Kidney epithelial cell (primary cell): ENCODE data around the gene FAM20C. TPM values are rescaled to one million over a fixed set of nuclear protein-coding genes. Genes with fewer than 3 reads are reported as not detected.

Experiments used
- DNase-seq: peaks from one replicate; pipeline ENCODE4 v3.0.0-alpha.2; 2010; ENCODE audit warnings: low read depth
- H3K27me3 ChIP-seq: 2 replicates; pipeline ENCODE4 v1.6.0; 2011; ENCODE audit warnings: low read length; ENCODE audit not compliant: control insufficient read depth, insufficient read depth
- H3K36me3 ChIP-seq: 2 replicates; pipeline ENCODE4 v1.5.1; 2011; ENCODE audit warnings: low read length; ENCODE audit not compliant: control insufficient read depth, insufficient read depth
- H3K4me3 ChIP-seq: 2 replicates; pipeline ENCODE4 v1.5.1; 2011; ENCODE audit warnings: low read depth, mild to moderate bottlenecking, control low read depth, low read length
- CTCF ChIP-seq: IDR thresholded peaks from 2 replicates; pipeline ENCODE4 v1.5.1; 2011; ENCODE audit warnings: mild to moderate bottlenecking, moderate library complexity, low read length, control low read depth, inconsistent platforms; ENCODE audit not compliant: insufficient read depth, poor library complexity, severe bottlenecking
- total RNA-seq: library from RNA; depleted of rRNA; stranded (reverse); fragments of >200 nt; gene quantifications from 2 replicates; pipeline ENCODE4 v1.2.3, GENCODE V29; 2015

FAM20C gene
- total RNA-seq, 1 donor from 2014 or later, result 39.1 TPM

GRCh38 chr7:223861-224260 lies 31.5 kb downstream of the FAM20C start:
- H3K36me3 ChIP-seq, result peaks cover 1% of the 10 kb centered on the region
- no peak for DNase-seq
- H3K4me3 ChIP-seq, result no peak overlapping the region
- H3K27me3 ChIP-seq, result no peaks in the 10 kb centered on the region
- TF ChIP-seq CTCF, result no peak

- Histone ChIP-seq H3K27me3 (no peaks in the 10 kb centered on the region), H3K4me3 (no peak overlapping the region), H3K36me3 (no peaks in the 10 kb centered on the region)
- peak; percentile 44 for DNase-seq
- TF ChIP-seq CTCF, result no peak
These were observed 34.0 kb downstream of the FAM20C start for GRCh38 chr7:226281-226895.

- Histone ChIP-seq H3K4me3 (no peak overlapping the region), H3K27me3 (no peaks in the 10 kb centered on the region), H3K36me3 (no peaks in the 10 kb centered on the region)
- TF ChIP-seq CTCF, result no peak
- DNase-seq, result no peak
These were observed 35.6 kb downstream of the FAM20C start for GRCh38 chr7:227926-228325.

GRCh38 chr7:228610-229009 lies 36.2 kb downstream of the FAM20C start:
- no peak for DNase-seq
- Histone ChIP-seq H3K36me3 (no peaks in the 10 kb centered on the region), H3K27me3 (no peaks in the 10 kb centered on the region), H3K4me3 (no peak overlapping the region)
- no peak for TF ChIP-seq CTCF

GRCh38 chr7:229184-229964 lies 37.0 kb downstream of the FAM20C start:
- TF ChIP-seq CTCF, result no peak
- H3K36me3 ChIP-seq, result no peaks in the 10 kb centered on the region
- no peaks in the 10 kb centered on the region for H3K27me3 ChIP-seq
- H3K4me3 ChIP-seq, result no peak overlapping the region
- peak; percentile 34 for DNase-seq
